ENCODE results near the gene PPP1R10. TPM values are rescaled to one million over a fixed set of nuclear protein-coding genes. Genes with fewer than 3 reads are reported as not detected.

The PPP1R10 gene
- total and polyA plus RNA-seq, 2 of the 13 experiments (the other 11 are each of a cell fraction or from before 2014, with no cell fraction given), result 26.3 to 38.4 TPM

DNA sequence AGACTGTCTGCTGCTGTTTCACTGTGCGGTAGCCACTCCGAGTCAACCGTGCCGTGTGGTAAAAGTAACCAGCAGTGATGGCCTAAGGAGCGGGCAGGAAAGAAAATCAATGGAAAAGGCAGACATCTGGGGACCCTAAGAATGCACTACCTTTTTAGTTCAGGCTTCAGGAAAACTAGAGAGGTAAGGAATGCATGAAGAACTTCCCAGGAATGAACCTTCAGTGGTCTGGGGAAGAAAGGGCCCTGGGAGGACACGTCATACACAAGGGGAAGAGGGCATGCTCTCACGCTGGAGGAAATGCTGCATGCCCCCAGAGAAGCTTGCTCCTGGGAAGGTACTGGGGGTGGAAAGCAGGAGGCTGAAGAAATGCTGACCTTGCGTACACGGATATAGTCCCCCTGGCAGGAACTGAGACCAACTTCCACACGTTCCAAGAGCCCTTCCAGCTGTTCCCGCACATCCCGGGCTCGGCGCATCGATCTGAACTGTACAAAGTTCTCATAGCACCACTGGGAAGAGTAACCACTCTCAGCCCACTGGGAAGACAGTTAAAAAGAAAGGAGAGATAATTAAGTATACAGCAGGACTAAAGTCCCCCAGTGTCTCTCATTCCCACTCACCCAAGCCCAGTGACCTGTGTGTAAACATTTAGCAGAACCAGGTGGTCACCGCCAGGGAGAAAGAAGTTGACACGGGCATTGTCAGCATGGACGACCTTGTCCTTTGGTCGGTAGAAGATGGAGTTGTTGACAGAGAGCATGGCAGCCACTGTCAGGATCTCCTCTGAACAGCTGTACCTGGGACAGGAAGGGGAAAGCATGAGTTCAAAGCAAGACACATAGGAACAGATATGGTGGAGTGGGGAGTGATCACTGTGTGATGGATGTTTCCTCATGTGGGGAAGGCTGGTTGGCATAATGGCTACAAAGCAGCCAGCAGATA, 38.0 kb upstream of the PPP1R10 start (continued):
- TF ChIP-seq SALL1 (CRISPR knock-in tag; IDR thresholded peaks at IDR 0.05) (peak; percentile 98), ZNF224 (CRISPR knock-in tag; IDR thresholded peaks at IDR 0.05) (no peak), PRDM10 (CRISPR knock-in tag; IDR thresholded peaks at IDR 0.05; ENCODE audit: low read depth) (peak; percentile 86), JUND (CRISPR knock-in tag; IDR thresholded peaks at IDR 0.05) (peak; percentile 71), ELF3 (CRISPR knock-in tag; IDR thresholded peaks at IDR 0.05) (peak; percentile 90), ZNF792 (CRISPR knock-in tag; IDR thresholded peaks at IDR 0.05) (peak; percentile 97), SMYD3 (CRISPR knock-in tag; IDR thresholded peaks at IDR 0.05) (peak; percentile 71; the same call in 1 of the 2 replicates), HOXD1 (CRISPR knock-in tag; IDR thresholded peaks at IDR 0.05) (peak; percentile 51; the same call in 1 of the 2 replicates), SIN3A (IDR thresholded peaks at IDR 0.05; ENCODE audit: borderline replicate concordance, low read depth, low read length) (peak; percentile 92), MTERF4 (CRISPR knock-in tag; IDR thresholded peaks at IDR 0.05) (no peak; the same call in 1 of the 2 replicates), ZNF558 (CRISPR knock-in tag; IDR thresholded peaks at IDR 0.05; ENCODE audit: borderline replicate concordance) (0 out of 2 replicates have a peak, but pooled peaks have one; percentile 44), NCOR1 (IDR thresholded peaks at IDR 0.05; ENCODE audit: borderline replicate concordance, low read length) (peak; percentile 67), SP4 (CRISPR knock-in tag; IDR thresholded peaks at IDR 0.05) (peak; percentile 35; the same call in 1 of the 2 replicates), NRL (CRISPR knock-in tag; IDR thresholded peaks at IDR 0.05; ENCODE audit: borderline replicate concordance) (no peak; the same call in 1 of the 2 replicates), MLLT10 (CRISPR knock-in tag; IDR thresholded peaks at IDR 0.05) (no peak), ZNF639 (CRISPR knock-in tag; conservative IDR thresholded peaks at IDR 0.05) (peak; percentile 39; the same call in 1 of the 2 replicates)
- TF ChIP-seq, protein P1, sequence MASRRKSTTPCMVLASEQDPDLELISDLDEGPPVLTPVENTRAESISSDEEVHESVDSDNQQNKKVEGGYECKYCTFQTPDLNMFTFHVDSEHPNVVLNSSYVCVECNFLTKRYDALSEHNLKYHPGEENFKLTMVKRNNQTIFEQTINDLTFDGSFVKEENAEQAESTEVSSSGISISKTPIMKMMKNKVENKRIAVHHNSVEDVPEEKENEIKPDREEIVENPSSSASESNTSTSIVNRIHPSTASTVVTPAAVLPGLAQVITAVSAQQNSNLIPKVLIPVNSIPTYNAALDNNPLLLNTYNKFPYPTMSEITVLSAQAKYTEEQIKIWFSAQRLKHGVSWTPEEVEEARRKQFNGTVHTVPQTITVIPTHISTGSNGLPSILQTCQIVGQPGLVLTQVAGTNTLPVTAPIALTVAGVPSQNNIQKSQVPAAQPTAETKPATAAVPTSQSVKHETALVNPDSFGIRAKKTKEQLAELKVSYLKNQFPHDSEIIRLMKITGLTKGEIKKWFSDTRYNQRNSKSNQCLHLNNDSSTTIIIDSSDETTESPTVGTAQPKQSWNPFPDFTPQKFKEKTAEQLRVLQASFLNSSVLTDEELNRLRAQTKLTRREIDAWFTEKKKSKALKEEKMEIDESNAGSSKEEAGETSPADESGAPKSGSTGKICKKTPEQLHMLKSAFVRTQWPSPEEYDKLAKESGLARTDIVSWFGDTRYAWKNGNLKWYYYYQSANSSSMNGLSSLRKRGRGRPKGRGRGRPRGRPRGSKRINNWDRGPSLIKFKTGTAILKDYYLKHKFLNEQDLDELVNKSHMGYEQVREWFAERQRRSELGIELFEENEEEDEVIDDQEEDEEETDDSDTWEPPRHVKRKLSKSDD (CRISPR knock-in tag; IDR thresholded peaks at IDR 0.05; ENCODE audit: low read depth), result peak; percentile 77
